Esophagus (tissue), 2 donors: ENCODE measurements around the gene CLDN6. TPM values are rescaled to one million over a fixed set of nuclear protein-coding genes. Genes with fewer than 3 reads are reported as not detected.
"Not testable (repeated sequence)": the region's sequence is repeated elsewhere in the genome, so short reads cannot be mapped to it uniquely, and the experiment has no call there.

Experiments
- H3K27ac ChIP-seq, 2 donors: one replicate each; pipeline ENCODE4 v1.5.1; 2013; ENCODE audit warnings: low read depth in 2 of 2, mild to moderate bottlenecking in 2 of 2, inconsistent platforms in 1 of 2, low read length in 1 of 2, moderate library complexity in 1 of 2
- H3K27me3 ChIP-seq, 2 donors: one replicate each; pipeline ENCODE4 v1.6.1; 2013; ENCODE audit warnings: low read length in 2 of 2, control low read depth in 1 of 2, mild to moderate bottlenecking in 1 of 2; ENCODE audit not compliant: insufficient read depth in 2 of 2, control insufficient read depth in 1 of 2
- H3K36me3 ChIP-seq, 2 donors: one replicate each; pipeline ENCODE4 v1.6.1; 2013; ENCODE audit warnings: low read length in 1 of 2; ENCODE audit not compliant: control insufficient read depth in 2 of 2, insufficient read depth in 2 of 2
- H3K4me1 ChIP-seq, 2 donors: one replicate each; pipeline ENCODE4 v1.6.1; 2013; ENCODE audit warnings: low read length in 1 of 2; ENCODE audit not compliant: control insufficient read depth in 2 of 2, insufficient read depth in 2 of 2
- H3K4me3 ChIP-seq, 2 donors: one replicate each; pipeline ENCODE4 v1.5.1; 2013; ENCODE audit warnings: low read length in 2 of 2, mild to moderate bottlenecking in 2 of 2, low read depth in 1 of 2, moderate library complexity in 1 of 2
- H3K9me3 ChIP-seq, 2 donors: one replicate each; pipeline ENCODE4 v1.6.1; 2013; ENCODE audit warnings: mild to moderate bottlenecking in 2 of 2, low read depth in 1 of 2, low read length in 1 of 2, moderate library complexity in 1 of 2; ENCODE audit not compliant: control insufficient read depth in 2 of 2, insufficient read depth in 1 of 2
- WGBS, 2 donors: extraction: QIAGEN DNeasy Blood & Tissue Kit; methylation state at CpG; one replicate each; pipeline ENCODE4 v1.1.7; 2013; 5-methylcytosine and 5-hydroxymethylcytosine counted together
- polyA plus RNA-seq, 2 donors: library from polyadenylated mRNA; stranded (reverse); fragments of 200-250 nt; gene quantifications; one replicate each; pipeline ENCODE4 v1.2.3, GENCODE V29; 2013
- donor health status: healthy with polysubstance abuse.
- donor health status: Bipolar disorder and iron deficiency.

The CLDN6 gene
- polyA plus RNA-seq, 2 donors = 0.06 TPM; not detected in 1

GRCh38 chr16:3059041-3059722, 41.2 kb upstream of the CLDN6 start:
- Histone ChIP-seq H3K36me3 (peaks cover 0 to under 1% of the 10 kb centered on the region in 2 donors), H3K9me3 (no peaks in the 10 kb centered on the region), H3K4me3 (peak overlapping the region; percentile 66 to 77), H3K27me3 (no peaks in the 10 kb centered on the region), H3K4me1 (peaks cover 6 to 13% of the 10 kb centered on the region in 2 donors), H3K27ac (peak overlapping the region; percentile 63 to 73)
- WGBS, 2 donors = 0 to 1% methylated on average over 50 to 67 of the region's 67 CpGs

DNA sequence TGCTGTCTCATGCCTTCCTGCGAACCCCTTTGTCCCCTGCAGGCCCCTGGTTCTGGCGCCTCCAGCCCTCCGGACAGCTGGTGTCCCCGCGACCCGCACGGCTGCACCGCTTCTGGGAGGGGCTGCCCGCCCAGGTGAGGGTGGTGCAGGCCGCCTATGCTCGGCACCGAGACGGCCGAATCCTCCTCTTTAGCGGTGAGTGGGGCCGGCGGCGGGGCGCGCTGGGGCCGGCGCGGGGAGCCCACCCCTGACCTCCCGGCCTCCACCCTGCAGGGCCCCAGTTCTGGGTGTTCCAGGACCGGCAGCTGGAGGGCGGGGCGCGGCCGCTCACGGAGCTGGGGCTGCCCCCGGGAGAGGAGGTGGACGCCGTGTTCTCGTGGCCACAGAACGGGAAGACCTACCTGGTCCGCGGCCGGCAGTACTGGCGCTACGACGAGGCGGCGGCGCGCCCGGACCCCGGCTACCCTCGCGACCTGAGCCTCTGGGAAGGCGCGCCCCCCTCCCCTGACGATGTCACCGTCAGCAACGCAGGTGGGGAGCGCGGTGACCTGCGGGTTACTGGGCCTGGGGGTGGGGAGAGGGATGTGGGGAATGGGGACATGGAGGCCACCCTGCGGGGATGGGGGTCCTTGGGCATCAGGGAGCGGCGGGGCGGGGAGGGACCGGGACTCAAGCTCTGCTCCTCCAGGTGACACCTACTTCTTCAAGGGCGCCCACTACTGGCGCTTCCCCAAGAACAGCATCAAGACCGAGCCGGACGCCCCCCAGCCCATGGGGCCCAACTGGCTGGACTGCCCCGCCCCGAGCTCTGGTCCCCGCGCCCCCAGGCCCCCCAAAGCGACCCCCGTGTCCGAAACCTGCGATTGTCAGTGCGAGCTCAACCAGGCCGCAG, 40.4 kb upstream of the CLDN6 start:
- peaks cover 6 to 13% of the 10 kb centered on the region in 2 donors for H3K4me1 ChIP-seq
- no peaks in the 10 kb centered on the region for H3K9me3 ChIP-seq
- H3K4me3 ChIP-seq = peak overlapping the region; percentile 66 to 77
- peaks cover 0 to 5% of the 10 kb centered on the region in 2 donors for H3K36me3 ChIP-seq
- peak overlapping the region in 1 of 2 donors; percentile 73 for H3K27ac ChIP-seq
- no peaks in the 10 kb centered on the region for H3K27me3 ChIP-seq
- WGBS, 2 donors = 7 to 9% methylated on average over 68 to 77 of the region's 77 CpGs

DNA sequence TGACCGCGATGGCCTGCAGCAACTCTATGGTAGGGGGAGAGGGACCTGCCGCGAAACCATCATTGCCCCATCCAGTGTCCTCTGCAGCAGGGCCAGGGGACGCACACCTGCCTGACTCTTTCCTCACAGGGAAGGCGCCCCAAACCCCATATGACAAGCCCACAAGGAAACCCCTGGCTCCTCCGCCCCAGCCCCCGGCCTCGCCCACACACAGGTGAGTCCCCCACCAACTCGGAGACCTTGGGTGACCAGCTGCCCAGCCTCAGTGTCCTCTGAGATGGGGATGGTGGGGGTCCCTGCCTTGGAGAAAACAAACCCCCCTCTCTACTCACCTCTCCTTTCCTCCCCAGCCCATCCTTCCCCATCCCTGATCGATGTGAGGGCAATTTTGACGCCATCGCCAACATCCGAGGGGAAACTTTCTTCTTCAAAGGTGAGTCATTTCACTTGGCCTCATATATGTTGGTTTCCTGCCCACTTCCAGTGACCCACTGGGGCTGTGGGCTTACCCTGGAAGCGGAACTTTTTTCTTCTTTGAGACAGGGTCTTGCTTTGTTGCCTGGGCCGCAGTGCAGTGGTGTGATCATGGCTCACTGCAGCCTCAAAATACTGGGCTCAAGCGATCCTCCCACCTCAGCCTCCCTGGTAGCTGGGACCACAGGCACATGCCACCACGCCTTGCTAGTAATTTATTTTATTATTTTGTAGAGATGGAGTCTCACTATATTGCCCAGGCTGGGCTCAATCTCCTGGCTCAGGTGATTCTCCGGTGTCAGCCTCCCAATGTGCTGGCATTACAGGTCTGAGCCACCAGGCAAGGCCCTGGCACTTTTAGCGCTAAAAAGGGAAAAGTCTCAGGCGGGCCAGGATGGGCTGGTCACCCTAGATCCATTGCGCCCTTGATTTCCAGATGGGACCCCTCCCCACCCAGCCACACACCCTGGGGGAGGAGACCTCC, 39.5 kb upstream of the CLDN6 start:
- Histone ChIP-seq H3K27me3 (no peaks in the 10 kb centered on the region), H3K27ac (no peak overlapping the region), H3K36me3 (peaks cover 0 to 5% of the 10 kb centered on the region in 2 donors), H3K4me1 (peaks cover 6 to 13% of the 10 kb centered on the region in 2 donors), H3K9me3 (no peaks in the 10 kb centered on the region), H3K4me3 (peak overlapping the region in 1 of 2 donors; percentile 66)
- WGBS, 2 donors = 89 to 90% methylated on average over 22 of the region's 22 CpGs

GRCh38 chr16:3056336-3057180, 38.6 kb upstream of the CLDN6 start:
- 83 to 85% methylated on average over 19 of the region's 19 CpGs for WGBS, 2 donors
- peaks cover 6 to 13% of the 10 kb centered on the region in 2 donors for H3K4me1 ChIP-seq
- no peaks in the 10 kb centered on the region for H3K9me3 ChIP-seq
- no peaks in the 10 kb centered on the region for H3K27me3 ChIP-seq
- H3K36me3 ChIP-seq = peaks cover 0 to 5% of the 10 kb centered on the region in 2 donors
- H3K27ac ChIP-seq = no peak overlapping the region
- H3K4me3 ChIP-seq = no peak overlapping the region

DNA sequence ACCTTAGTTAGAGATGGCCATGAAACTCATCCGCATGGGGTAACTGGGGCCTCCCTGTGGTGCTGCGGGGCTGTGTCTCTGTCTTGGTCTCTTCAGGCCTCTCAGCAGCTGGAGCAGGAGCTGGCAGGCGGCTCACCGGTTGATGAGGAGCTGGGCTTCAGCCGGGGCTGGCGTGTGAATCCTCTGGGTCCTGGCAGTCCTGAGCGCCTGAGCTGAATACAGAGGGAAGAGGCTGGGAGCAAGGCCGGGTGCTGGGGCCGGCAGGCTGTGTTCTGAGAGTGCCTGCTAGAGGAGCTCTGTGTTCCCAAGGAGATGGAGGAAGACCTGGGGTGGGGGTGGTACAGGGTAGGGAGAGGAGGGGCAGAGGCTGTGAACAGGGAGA, 37.7 kb upstream of the CLDN6 start:
- H3K4me1 ChIP-seq = peaks cover 6 to 13% of the 10 kb centered on the region in 2 donors
- WGBS, 2 donors = 69 to 71% methylated on average over 9 of the region's 9 CpGs

DNA sequence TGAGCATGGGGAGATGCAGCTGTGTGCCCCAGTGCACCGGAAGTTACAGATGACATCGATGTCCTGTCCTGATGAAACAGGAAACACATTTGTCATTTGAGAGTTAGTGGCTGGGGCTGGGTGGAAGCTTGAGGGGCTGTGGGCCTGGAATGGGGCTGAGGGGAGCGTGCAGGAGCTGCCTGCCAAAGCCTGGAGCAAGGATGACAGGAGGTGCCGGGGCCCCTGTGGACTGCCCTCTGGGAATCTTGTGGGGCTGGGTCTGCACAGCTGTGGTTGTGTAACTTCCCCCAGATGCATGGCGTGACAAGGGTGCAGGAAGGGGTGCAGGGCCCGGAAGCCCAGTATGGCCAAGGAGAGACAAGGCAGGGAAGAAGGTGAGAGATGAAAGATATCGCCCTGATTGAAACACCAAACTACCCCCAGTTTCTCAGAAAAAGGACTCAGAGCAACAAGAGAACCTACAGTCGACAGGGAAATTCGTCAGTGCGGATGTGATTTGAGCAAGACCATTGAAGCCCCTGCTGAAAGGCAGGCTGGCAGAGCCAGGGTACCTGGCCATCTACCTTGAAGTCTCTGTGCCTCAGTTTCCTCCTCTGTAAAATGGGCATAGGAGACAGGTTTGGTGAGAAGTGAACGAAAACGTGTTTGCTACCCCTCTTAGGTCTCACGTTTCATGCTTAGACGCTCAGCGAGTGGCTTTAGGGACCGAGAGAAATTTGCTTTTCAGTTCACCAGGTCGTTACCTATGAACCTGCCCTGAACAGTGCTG, 37.2 kb upstream of the CLDN6 start:
- Histone ChIP-seq H3K27ac (no peak overlapping the region), H3K4me3 (no peak overlapping the region), H3K9me3 (no peaks in the 10 kb centered on the region), H3K27me3 (no peaks in the 10 kb centered on the region), H3K36me3 (peaks cover 0 to 5% of the 10 kb centered on the region in 2 donors), H3K4me1 (peaks cover 6 to 13% of the 10 kb centered on the region in 2 donors)
- WGBS, 2 donors = 75 to 76% methylated on average over 17 of the region's 17 CpGs

More for the DNA sequence above, 37.7 kb upstream of the CLDN6 start:
- H3K27me3 ChIP-seq, H3K27ac ChIP-seq, H3K9me3 ChIP-seq, H3K36me3 ChIP-seq, H3K4me3 ChIP-seq: not testable (repeated sequence)

DNA sequence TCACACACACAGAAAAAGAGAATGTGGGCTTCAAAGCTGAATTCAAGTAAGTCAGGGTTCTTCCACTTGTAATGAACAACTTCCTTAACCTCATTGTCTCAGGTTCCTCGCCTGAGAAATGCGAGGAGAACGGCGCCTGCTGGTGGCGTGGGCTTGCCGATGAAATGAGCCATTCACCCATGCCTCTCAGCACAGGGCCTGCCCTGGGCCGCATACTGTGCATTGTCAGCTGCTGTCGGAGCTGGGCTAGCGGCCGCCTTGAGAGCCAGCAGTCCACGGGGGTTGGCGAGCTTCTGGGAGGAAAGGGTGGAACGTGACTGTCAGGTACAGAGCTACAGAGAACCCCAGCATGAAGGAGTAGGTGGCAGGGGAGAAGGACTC, 35.3 kb upstream of the CLDN6 start:
- not testable (repeated sequence) for H3K36me3 ChIP-seq, H3K27me3 ChIP-seq, H3K4me1 ChIP-seq, H3K9me3 ChIP-seq, H3K4me3 ChIP-seq, H3K27ac ChIP-seq
- WGBS, 2 donors = 85 to 86% methylated on average over 11 to 13 of the region's 13 CpGs

DNA sequence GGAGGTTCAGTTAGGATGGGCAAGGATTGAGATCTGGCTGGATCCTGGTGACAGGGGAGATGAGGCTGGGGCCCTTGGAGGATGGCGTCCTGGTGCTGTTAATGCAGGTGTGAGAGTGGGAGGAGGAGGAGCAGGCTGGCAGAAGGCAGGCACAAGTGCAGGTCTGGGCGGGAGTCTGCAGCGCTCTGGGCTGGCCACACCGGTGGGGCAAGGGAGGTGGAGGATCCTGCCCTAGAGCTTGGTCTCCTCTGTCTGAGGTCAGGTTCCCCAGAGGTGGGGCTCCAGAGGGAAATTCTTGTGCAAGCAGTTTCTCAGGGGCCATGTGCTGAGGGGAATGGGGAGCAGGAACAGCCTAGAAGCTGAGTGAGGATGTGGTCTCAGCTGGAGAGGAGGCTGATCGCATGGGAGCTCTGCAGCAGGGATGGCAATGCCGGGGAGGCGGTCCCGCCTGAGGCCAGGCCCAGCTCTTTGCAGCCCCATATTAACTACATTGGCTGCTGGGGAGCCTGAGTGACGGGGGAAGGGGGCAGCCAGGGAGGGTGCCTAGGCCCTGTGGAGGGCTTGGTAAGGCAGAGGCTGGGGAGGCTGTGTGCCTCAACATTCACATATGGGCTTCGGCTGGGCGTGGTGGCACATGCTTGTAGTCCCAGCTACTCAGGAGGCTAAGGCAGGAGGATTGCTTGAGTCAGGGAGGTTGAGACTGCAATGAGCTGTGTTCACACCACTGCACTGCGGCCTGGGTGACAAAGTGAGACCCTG, 34.8 kb upstream of the CLDN6 start:
- not testable (repeated sequence) for H3K27me3 ChIP-seq, H3K36me3 ChIP-seq, H3K27ac ChIP-seq, H3K4me1 ChIP-seq, H3K9me3 ChIP-seq, H3K4me3 ChIP-seq
- 68% methylated on average over 10 to 11 of the region's 12 CpGs for WGBS, 2 donors
